Peyer's patch (tissue), 4 donors: ENCODE measurements around the gene LCA5.

Experiments
- POLR2A ChIP-seq, 2 donors: fragments of 450-650 bp; IDR thresholded peaks; one replicate each; pipeline ENCODE4 v1.5.1; 2017; ENCODE audit warnings: antibody characterized with exemption in 2 of 2, mild to moderate bottlenecking in 2 of 2, moderate library complexity in 2 of 2
- TF ChIP-seq, protein P1 (sequence below), 6 experiments: fragments of 450-650 bp in 4 of 6; fragments of 200-600 bp in 2 of 6; sonication (generic) in 1 of 6; IDR thresholded peaks; one replicate each; pipeline ENCODE4 v1.5.1; 2017 to 2019; ENCODE audit warnings: antibody characterized with exemption in 6 of 6, mild to moderate bottlenecking in 3 of 6, moderate library complexity in 1 of 6

GRCh38 chr6:79525272-79526100, 11.7 kb downstream of the LCA5 start:
- TF ChIP-seq, protein P1, sequence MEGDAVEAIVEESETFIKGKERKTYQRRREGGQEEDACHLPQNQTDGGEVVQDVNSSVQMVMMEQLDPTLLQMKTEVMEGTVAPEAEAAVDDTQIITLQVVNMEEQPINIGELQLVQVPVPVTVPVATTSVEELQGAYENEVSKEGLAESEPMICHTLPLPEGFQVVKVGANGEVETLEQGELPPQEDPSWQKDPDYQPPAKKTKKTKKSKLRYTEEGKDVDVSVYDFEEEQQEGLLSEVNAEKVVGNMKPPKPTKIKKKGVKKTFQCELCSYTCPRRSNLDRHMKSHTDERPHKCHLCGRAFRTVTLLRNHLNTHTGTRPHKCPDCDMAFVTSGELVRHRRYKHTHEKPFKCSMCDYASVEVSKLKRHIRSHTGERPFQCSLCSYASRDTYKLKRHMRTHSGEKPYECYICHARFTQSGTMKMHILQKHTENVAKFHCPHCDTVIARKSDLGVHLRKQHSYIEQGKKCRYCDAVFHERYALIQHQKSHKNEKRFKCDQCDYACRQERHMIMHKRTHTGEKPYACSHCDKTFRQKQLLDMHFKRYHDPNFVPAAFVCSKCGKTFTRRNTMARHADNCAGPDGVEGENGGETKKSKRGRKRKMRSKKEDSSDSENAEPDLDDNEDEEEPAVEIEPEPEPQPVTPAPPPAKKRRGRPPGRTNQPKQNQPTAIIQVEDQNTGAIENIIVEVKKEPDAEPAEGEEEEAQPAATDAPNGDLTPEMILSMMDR (IDR thresholded peaks at IDR 0.05): no peak
- no peak for TF ChIP-seq POLR2A (IDR thresholded peaks at IDR 0.05)
